Glutamatergic neuron (in vitro differentiated cells): ENCODE results near the gene PAWR. TPM values are rescaled to one million over a fixed set of nuclear protein-coding genes. Genes with fewer than 3 reads are reported as not detected.

Source experiments
- DNase-seq: peaks from one replicate; pipeline ENCODE4 v3.0.0; 2022
- H3K27ac Mint-ChIP-seq: one replicate; pipeline ENCODE4 v1.8.0; 2020; ENCODE audit warnings: mild to moderate bottlenecking, mixed read lengths, inconsistent platforms; ENCODE audit not compliant: unreplicated experiment
- H3K27me3 Mint-ChIP-seq: one replicate; pipeline ENCODE4 v1.8.0; 2020; ENCODE audit warnings: mild to moderate bottlenecking, moderate library complexity, mixed read lengths, inconsistent platforms; ENCODE audit not compliant: unreplicated experiment
- H3K36me3 Mint-ChIP-seq: one replicate; pipeline ENCODE4 v1.8.0; 2020; ENCODE audit warnings: mild to moderate bottlenecking, mixed read lengths, inconsistent platforms; ENCODE audit not compliant: unreplicated experiment
- H3K4me1 Mint-ChIP-seq: one replicate; pipeline ENCODE4 v1.8.0; 2020; ENCODE audit warnings: mild to moderate bottlenecking, low read depth, mixed read lengths, inconsistent platforms; ENCODE audit not compliant: unreplicated experiment
- H3K4me3 Mint-ChIP-seq: one replicate; pipeline ENCODE4 v1.8.0; 2020; ENCODE audit warnings: mild to moderate bottlenecking, mixed read lengths, inconsistent platforms; ENCODE audit not compliant: unreplicated experiment
- H3K9me3 Mint-ChIP-seq: one replicate; pipeline ENCODE4 v1.8.0; 2020; ENCODE audit warnings: mild to moderate bottlenecking, moderate library complexity, mixed read lengths, inconsistent platforms; ENCODE audit not compliant: unreplicated experiment
- total RNA-seq: library from RNA; stranded (reverse); fragmentation: NEBNext Ultra II Directional; extraction: Animal tissue kit (Norgen Biotek cat#: 25700); gene quantifications from one replicate; pipeline ENCODE4 v1.2.1, GENCODE V29; 2021; ENCODE audit not compliant: unreplicated experiment
- TF ChIP-seq, protein P1 (sequence below): fragments of 200-600 bp; sonication (generic); IDR thresholded peaks from one replicate; pipeline ENCODE4 v1.5.0; 2021; ENCODE audit not compliant: partially characterized antibody, unreplicated experiment

PAWR gene
- total RNA-seq, 1 donor from 2014 or later, result 7.0 TPM

DNA sequence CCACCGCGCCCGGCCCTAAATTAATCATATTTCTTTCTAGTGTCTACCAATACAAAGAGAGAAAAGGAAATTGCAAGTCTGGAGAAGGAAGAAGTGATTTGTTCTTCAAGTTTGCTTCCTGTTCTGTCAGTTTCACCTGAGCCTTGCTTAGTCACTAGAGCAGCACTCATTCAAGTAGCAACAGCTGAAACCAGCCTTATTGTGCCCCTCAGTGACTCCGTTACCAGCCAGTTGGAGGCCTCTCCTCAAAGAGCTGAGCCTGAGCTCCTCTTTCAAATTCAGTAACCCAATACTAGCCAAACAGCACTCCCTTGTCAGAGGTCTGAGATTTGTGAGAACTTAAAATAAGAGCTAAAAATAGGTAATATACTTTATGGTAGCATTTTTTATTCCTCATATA is 17.4 kb downstream of the PAWR start:
- no peak for DNase-seq
- no peaks in the 10 kb centered on the region for H3K4me1 Mint-ChIP-seq
- peaks cover 1% of the 10 kb centered on the region for H3K9me3 Mint-ChIP-seq
- H3K27ac Mint-ChIP-seq, result no peak overlapping the region
- no peaks in the 10 kb centered on the region for H3K36me3 Mint-ChIP-seq
- H3K4me3 Mint-ChIP-seq, result no peak overlapping the region
- no peaks in the 10 kb centered on the region for H3K27me3 Mint-ChIP-seq
- TF ChIP-seq, protein P1, sequence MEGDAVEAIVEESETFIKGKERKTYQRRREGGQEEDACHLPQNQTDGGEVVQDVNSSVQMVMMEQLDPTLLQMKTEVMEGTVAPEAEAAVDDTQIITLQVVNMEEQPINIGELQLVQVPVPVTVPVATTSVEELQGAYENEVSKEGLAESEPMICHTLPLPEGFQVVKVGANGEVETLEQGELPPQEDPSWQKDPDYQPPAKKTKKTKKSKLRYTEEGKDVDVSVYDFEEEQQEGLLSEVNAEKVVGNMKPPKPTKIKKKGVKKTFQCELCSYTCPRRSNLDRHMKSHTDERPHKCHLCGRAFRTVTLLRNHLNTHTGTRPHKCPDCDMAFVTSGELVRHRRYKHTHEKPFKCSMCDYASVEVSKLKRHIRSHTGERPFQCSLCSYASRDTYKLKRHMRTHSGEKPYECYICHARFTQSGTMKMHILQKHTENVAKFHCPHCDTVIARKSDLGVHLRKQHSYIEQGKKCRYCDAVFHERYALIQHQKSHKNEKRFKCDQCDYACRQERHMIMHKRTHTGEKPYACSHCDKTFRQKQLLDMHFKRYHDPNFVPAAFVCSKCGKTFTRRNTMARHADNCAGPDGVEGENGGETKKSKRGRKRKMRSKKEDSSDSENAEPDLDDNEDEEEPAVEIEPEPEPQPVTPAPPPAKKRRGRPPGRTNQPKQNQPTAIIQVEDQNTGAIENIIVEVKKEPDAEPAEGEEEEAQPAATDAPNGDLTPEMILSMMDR, result no peak

GRCh38 chr12:79668113-79668512 is 22.7 kb downstream of the PAWR start:
- H3K27ac Mint-ChIP-seq, result no peak overlapping the region

DNA sequence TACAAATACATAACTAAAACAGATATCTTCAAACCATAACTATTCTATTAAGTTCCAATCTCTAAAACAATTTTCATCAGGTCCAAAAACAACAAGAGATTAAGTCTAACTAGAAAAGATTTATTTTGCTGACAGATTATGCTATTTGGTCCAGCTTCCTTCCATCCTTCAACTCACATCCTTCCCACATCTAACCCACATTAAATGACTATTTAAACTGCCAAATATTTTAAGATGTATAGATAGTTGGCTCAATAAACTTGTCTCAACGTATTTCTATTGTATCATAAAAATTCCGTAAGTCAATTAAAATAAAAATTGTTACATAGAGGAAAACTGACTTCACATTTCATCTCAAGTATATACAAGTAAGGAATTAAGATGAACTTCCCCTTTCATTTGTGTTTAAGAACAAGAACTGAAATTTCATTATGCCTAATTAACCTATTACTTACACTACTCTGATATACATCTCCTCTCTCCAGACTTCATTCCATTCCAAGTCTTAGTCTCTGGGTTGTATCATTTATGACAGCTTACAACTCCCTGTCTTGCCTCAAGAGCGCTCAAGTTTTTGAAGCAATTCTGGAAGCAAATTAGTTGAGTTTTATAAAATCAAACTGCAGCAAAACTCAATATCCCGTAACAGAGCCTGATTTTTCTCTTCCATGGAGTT is 25.4 kb downstream of the PAWR start:
- Mint-ChIP-seq H3K4me1 (no peaks in the 10 kb centered on the region), H3K36me3 (no peaks in the 10 kb centered on the region), H3K27ac (no peak overlapping the region), H3K4me3 (no peak overlapping the region), H3K9me3 (no peaks in the 10 kb centered on the region), H3K27me3 (no peaks in the 10 kb centered on the region)
- TF ChIP-seq, protein P1, result no peak
- DNase-seq, result no peak

More at GRCh38 chr12:79668113-79668512, 22.7 kb downstream of the PAWR start:
- TF ChIP-seq, protein P1, result no peak
- no peak for DNase-seq
- Mint-ChIP-seq H3K36me3 (no peaks in the 10 kb centered on the region), H3K9me3 (peaks cover 1% of the 10 kb centered on the region), H3K4me1 (no peaks in the 10 kb centered on the region), H3K4me3 (no peak overlapping the region), H3K27me3 (no peaks in the 10 kb centered on the region)

DNA sequence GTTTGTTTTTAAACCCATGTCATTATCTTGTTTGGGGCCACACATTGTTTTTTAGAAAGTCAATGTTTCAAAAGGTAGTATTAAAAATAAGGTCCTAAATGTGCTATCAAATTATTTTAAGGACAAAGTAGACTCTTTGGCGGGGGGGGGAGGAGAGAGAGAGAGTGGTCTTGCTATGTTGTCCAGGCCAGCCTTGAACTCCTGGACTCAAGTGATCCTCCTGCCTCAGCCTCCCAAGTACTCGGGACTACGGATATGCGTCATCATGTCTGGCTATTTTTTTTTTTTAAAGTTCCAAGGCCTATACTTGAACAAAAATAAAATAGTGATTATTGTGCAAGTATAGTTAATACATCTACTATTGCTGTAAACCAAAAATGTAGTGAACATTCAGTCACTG is 26.2 kb downstream of the PAWR start:
- no peak overlapping the region for H3K4me3 Mint-ChIP-seq
- TF ChIP-seq, protein P1, result no peak
- no peak overlapping the region for H3K27ac Mint-ChIP-seq
- H3K36me3 Mint-ChIP-seq, result no peaks in the 10 kb centered on the region
- no peaks in the 10 kb centered on the region for H3K27me3 Mint-ChIP-seq
- no peaks in the 10 kb centered on the region for H3K4me1 Mint-ChIP-seq
- H3K9me3 Mint-ChIP-seq, result no peaks in the 10 kb centered on the region
- no peak for DNase-seq

- Mint-ChIP-seq H3K4me1 (no peaks in the 10 kb centered on the region), H3K9me3 (no peaks in the 10 kb centered on the region), H3K27me3 (no peaks in the 10 kb centered on the region), H3K4me3 (no peak overlapping the region), H3K36me3 (no peaks in the 10 kb centered on the region), H3K27ac (no peak overlapping the region)
- TF ChIP-seq, protein P1, result no peak
- no peak for DNase-seq
Observed at GRCh38 chr12:79662046-79662811, 28.5 kb downstream of the PAWR start.
